Measurements from ENCODE around the gene VPS35L.

VPS35L gene

GRCh38 chr16:19722269-19722952 lies 166.9 kb downstream of the VPS35L start:
- H3K4me3 ChIP-seq (ENCODE audit: low read depth, low read length): no peak overlapping the region

GRCh38 chr16:19722981-19723380 lies 167.5 kb downstream of the VPS35L start:
- H3K4me3 ChIP-seq (ENCODE audit: low read depth, low read length): no peak overlapping the region
- no peak for TF ChIP-seq CTCF (IDR thresholded peaks at IDR 0.05; ENCODE audit: low read depth, low read length)

More at GRCh38 chr16:19722269-19722952, 166.9 kb downstream of the VPS35L start:
- no peak for TF ChIP-seq CTCF (IDR thresholded peaks at IDR 0.05; ENCODE audit: low read depth, low read length)

- no peak for TF ChIP-seq CTCF (IDR thresholded peaks at IDR 0.05; ENCODE audit: low read depth, low read length)
- H3K4me3 ChIP-seq (ENCODE audit: low read depth, low read length): no peak overlapping the region
Observed at GRCh38 chr16:19728636-19728965, 173.1 kb downstream of the VPS35L start.

- H3K4me3 ChIP-seq (ENCODE audit: low read depth, low read length): no peak overlapping the region
- TF ChIP-seq CTCF (IDR thresholded peaks at IDR 0.05; ENCODE audit: low read depth, low read length): no peak
Observed at GRCh38 chr16:19733551-19733950, 178.0 kb downstream of the VPS35L start.

GRCh38 chr16:19735074-19735867 lies 179.8 kb downstream of the VPS35L start:
- TF ChIP-seq CTCF (IDR thresholded peaks at IDR 0.05; ENCODE audit: low read depth, low read length): no peak
- H3K4me3 ChIP-seq (ENCODE audit: low read depth, low read length): no peak overlapping the region

- H3K4me3 ChIP-seq (ENCODE audit: low read depth, low read length): no peak overlapping the region
- TF ChIP-seq CTCF (IDR thresholded peaks at IDR 0.05; ENCODE audit: low read depth, low read length): no peak
Observed at GRCh38 chr16:19737306-19738038, 182.0 kb downstream of the VPS35L start.

- H3K4me3 ChIP-seq (ENCODE audit: low read depth, low read length): no peak overlapping the region
- no peak for TF ChIP-seq CTCF (IDR thresholded peaks at IDR 0.05; ENCODE audit: low read depth, low read length)
Observed at GRCh38 chr16:19741354-19741753, 185.9 kb downstream of the VPS35L start.
